ENCODE data around the gene VAMP3.

GRCh38 chr1:7744882-7745281 lies 26.2 kb upstream of the VAMP3 start:
- TF ChIP-seq CTCF (IDR thresholded peaks at IDR 0.05; ENCODE audit: low read depth, low read length) (no peak), EZH2phosphoT487 (IDR thresholded peaks at IDR 0.05; ENCODE audit: low read depth) (no peak)

All from OCI-LY3 (cell line).